GM12864 (cell line): ENCODE results near the gene PLEKHN1.

Source experiments
- DNase-seq: peaks from one replicate; pipeline ENCODE4 v3.0.0-alpha.2; 2011; ENCODE audit warnings: low read depth
- H3K4me3 ChIP-seq: 2 replicates; pipeline ENCODE4 v1.5.1; 2011; ENCODE audit warnings: mild to moderate bottlenecking, low read depth, low read length, control low read depth
- CTCF ChIP-seq: IDR thresholded peaks from 2 replicates; pipeline ENCODE4 v1.5.1; 2011; ENCODE audit warnings: low read depth, mild to moderate bottlenecking, moderate library complexity, low read length, control low read depth, inconsistent platforms; ENCODE audit errors: missing control alignments

PLEKHN1 gene

GRCh38 chr1:966135-966703 is at the start of gene PLEKHN1:
TSS of gene PLEKHN1 (plus strand) at chr1:966482. CDS start at chr1:966532, 50 bp downstream.
- no peak for DNase-seq
- H3K4me3 ChIP-seq, result peak within 1 kb of the TSS; percentile 61
- TF ChIP-seq CTCF, result no peak

- no peak overlapping the region for H3K4me3 ChIP-seq
- TF ChIP-seq CTCF, result no peak
- no peak for DNase-seq
Measured at GRCh38 chr1:917076-917459, 49.2 kb upstream of the PLEKHN1 start.

GRCh38 chr1:917466-918091 is 48.7 kb upstream of the PLEKHN1 start:
- no peak for DNase-seq
- H3K4me3 ChIP-seq, result no peak overlapping the region
- TF ChIP-seq CTCF, result no peak

- no peak for DNase-seq
- TF ChIP-seq CTCF, result no peak
- no peak overlapping the region for H3K4me3 ChIP-seq
Measured at GRCh38 chr1:918353-918752, 47.9 kb upstream of the PLEKHN1 start.

GRCh38 chr1:918843-919242 is 47.4 kb upstream of the PLEKHN1 start:
- no peak overlapping the region for H3K4me3 ChIP-seq
- no peak for TF ChIP-seq CTCF
- DNase-seq, result no peak

- TF ChIP-seq CTCF, result no peak
- no peak overlapping the region for H3K4me3 ChIP-seq
- DNase-seq, result no peak
Measured at GRCh38 chr1:919271-919872, 46.9 kb upstream of the PLEKHN1 start.
